GM23338 (cell line): Measurements from ENCODE around the gene EMC6.

Source experiments
- CREB1 ChIP-seq: fragments of 250-450 bp; sonication (Bioruptor Pico); IDR thresholded peaks from 2 replicates; pipeline ENCODE4 v1.5.0; 2020; ENCODE audit warnings: low read depth, mild to moderate bottlenecking, moderate library complexity
- CTCF ChIP-seq, 2 experiments: fragments of 200-600 bp in 1 of 2; sonication (generic) in 1 of 2; conservative IDR thresholded peaks; 2 replicates each; pipeline versions ENCODE4 v1.5.1 to v1.6.1; 2016 to 2017; ENCODE audit warnings: antibody characterized with exemption in 2 of 2, low read depth in 2 of 2, mild to moderate bottlenecking in 2 of 2, moderate library complexity in 1 of 2
- ETS1 ChIP-seq: IDR thresholded peaks from 2 replicates; pipeline ENCODE4 v1.6.1; 2016; ENCODE audit warnings: antibody characterized with exemption
- EZH2 ChIP-seq: fragments of 200-600 bp; sonication (generic); IDR thresholded peaks from one replicate; pipeline ENCODE4 v1.8.0; 2017; ENCODE audit warnings: antibody characterized with exemption, mild to moderate bottlenecking, low read depth; ENCODE audit not compliant: unreplicated experiment
- EZH2phosphoT487 ChIP-seq: fragments of 200-600 bp; sonication (generic); IDR thresholded peaks from one replicate; pipeline ENCODE4 v1.8.1; 2018; ENCODE audit warnings: antibody characterized with exemption; ENCODE audit not compliant: unreplicated experiment
- JUNB ChIP-seq: IDR thresholded peaks from one replicate; pipeline ENCODE4 v1.6.1; 2016; ENCODE audit warnings: antibody characterized with exemption; ENCODE audit not compliant: unreplicated experiment
- NANOG ChIP-seq: IDR thresholded peaks from 2 replicates; pipeline ENCODE4 v1.6.1; 2016; ENCODE audit warnings: antibody characterized with exemption, borderline replicate concordance
- POLR2AphosphoS5 ChIP-seq: IDR thresholded peaks from 2 replicates; pipeline ENCODE4 v1.6.1; 2016; ENCODE audit warnings: antibody characterized with exemption, low read depth
- ZNF462 ChIP-seq: fragments of 250-450 bp; sonication (Bioruptor Pico); IDR thresholded peaks from 2 replicates; pipeline ENCODE4 v1.5.0; 2020; ENCODE audit warnings: mild to moderate bottlenecking, moderate library complexity
- TF ChIP-seq, protein P1 (sequence below): IDR thresholded peaks from one replicate; pipeline ENCODE4 v1.6.1; 2018; ENCODE audit warnings: antibody characterized with exemption; ENCODE audit not compliant: unreplicated experiment

DNA sequence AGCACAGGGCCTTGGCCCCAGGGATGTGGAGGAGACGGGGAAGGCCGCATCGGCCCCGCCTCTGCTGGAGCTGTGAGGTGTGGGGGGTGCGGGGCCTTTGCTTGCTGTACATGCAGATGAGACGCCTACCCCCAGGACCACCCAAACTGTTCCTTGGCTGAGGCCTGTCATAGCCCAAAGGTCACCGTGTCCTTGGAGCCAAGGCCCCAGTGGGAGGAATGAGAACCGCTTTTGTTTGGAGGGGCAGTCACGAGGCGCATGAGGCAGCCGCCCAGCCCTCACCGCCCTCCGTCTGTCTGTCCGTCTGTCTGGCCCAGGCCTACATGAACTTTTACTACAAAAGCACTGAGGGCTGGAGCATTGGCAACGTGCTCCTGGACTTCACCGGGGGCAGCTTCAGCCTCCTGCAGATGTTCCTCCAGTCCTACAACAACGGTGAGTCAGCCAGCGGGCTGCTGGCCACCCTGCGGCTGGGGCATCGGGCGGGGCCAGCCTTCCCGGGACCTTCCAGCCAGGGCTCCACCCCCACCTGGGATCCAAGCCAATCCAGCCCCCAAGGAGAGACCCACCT lies 9.0 kb upstream of the EMC6 start:
- no peak for TF ChIP-seq EZH2
- TF ChIP-seq CTCF (conservative IDR thresholded peaks at IDR 0.05; ENCODE audit: low read depth in 2 of 2), result no peak
- TF ChIP-seq, protein P1, sequence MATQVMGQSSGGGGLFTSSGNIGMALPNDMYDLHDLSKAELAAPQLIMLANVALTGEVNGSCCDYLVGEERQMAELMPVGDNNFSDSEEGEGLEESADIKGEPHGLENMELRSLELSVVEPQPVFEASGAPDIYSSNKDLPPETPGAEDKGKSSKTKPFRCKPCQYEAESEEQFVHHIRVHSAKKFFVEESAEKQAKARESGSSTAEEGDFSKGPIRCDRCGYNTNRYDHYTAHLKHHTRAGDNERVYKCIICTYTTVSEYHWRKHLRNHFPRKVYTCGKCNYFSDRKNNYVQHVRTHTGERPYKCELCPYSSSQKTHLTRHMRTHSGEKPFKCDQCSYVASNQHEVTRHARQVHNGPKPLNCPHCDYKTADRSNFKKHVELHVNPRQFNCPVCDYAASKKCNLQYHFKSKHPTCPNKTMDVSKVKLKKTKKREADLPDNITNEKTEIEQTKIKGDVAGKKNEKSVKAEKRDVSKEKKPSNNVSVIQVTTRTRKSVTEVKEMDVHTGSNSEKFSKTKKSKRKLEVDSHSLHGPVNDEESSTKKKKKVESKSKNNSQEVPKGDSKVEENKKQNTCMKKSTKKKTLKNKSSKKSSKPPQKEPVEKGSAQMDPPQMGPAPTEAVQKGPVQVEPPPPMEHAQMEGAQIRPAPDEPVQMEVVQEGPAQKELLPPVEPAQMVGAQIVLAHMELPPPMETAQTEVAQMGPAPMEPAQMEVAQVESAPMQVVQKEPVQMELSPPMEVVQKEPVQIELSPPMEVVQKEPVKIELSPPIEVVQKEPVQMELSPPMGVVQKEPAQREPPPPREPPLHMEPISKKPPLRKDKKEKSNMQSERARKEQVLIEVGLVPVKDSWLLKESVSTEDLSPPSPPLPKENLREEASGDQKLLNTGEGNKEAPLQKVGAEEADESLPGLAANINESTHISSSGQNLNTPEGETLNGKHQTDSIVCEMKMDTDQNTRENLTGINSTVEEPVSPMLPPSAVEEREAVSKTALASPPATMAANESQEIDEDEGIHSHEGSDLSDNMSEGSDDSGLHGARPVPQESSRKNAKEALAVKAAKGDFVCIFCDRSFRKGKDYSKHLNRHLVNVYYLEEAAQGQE, result no peak
- TF ChIP-seq CREB1 (CRISPR knock-in tag), result no peak
- no peak for TF ChIP-seq NANOG
- no peak for TF ChIP-seq POLR2AphosphoS5
- no peak for TF ChIP-seq EZH2phosphoT487
- TF ChIP-seq ZNF462 (CRISPR knock-in tag), result no peak
- TF ChIP-seq ETS1, result no peak
- TF ChIP-seq JUNB, result no peak
